ENCODE results near the gene NTMT1. TPM values are rescaled to one million over a fixed set of nuclear protein-coding genes. Genes with fewer than 3 reads are reported as not detected.

Gene NTMT1
- total RNA-seq, 1 donor from 2014 or later: 40.8 TPM

DNA sequence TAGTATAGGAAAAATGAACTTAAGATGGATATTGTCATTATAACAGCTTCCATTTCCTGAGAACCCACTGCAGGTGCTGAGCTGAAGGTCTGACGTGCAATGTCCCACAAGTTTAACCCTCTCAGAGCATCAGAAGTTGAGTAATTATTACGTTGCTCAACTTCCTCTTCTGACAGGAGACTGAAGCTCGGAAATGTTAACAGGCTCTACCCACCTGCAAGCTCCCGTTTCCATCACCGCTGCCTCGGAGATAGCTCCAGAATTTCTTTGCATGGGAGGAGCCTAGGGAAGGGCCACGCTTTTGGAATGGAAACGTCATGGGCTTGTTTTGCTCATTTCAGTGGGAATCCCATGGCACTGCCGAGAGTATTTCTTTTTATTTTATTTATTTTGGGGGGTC lies 1.0 kb upstream of the NTMT1 start:
- DNase-seq (ENCODE audit: low read depth) (peak; percentile 80), FAIRE-seq (no peak)
- Histone ChIP-seq H3K27me3 (ENCODE audit: control insufficient read depth, insufficient read depth, low read length) (no peaks in the 10 kb centered on the region), H3K4me3 (ENCODE audit: low read depth, low read length) (no peak overlapping the region), H3K36me3 (ENCODE audit: control insufficient read depth, insufficient read depth, low read length) (peaks cover 7% of the 10 kb centered on the region)
- TF ChIP-seq, protein P1, sequence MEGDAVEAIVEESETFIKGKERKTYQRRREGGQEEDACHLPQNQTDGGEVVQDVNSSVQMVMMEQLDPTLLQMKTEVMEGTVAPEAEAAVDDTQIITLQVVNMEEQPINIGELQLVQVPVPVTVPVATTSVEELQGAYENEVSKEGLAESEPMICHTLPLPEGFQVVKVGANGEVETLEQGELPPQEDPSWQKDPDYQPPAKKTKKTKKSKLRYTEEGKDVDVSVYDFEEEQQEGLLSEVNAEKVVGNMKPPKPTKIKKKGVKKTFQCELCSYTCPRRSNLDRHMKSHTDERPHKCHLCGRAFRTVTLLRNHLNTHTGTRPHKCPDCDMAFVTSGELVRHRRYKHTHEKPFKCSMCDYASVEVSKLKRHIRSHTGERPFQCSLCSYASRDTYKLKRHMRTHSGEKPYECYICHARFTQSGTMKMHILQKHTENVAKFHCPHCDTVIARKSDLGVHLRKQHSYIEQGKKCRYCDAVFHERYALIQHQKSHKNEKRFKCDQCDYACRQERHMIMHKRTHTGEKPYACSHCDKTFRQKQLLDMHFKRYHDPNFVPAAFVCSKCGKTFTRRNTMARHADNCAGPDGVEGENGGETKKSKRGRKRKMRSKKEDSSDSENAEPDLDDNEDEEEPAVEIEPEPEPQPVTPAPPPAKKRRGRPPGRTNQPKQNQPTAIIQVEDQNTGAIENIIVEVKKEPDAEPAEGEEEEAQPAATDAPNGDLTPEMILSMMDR (IDR thresholded peaks at IDR 0.05; ENCODE audit: insufficient read depth, low read length, severe bottlenecking): no peak

DNA sequence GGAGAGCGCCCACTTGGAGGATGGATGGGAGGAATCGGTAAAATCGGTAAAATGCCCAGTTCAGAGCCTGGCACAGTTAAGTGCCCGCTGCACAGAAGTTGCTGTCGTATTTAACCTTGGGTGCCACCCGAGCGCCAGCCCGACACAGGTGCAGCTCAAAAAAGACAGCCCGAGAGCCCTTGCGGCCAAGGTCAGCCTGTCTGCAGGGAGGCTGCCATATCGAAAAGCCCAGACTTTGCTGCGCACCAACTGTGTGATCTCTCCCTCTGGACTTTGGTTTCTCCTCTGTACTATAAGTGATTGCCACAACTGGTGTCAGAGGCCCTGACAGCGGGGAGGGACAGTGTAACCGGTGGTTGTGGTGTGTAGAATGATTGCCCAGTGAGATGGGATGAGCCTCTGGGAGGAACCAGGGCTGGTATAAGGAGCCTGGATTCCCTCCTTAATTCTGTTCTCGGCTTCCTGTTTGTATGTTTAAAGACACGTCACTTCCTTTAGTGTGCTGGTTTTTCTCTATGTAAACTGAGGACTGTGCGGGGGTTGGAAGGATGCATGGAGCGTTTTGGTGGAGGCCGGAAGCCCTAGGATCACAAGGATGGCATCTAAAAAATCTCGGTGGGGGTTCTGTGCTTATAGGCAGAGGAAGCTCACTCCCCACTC lies 792 bp downstream of the NTMT1 start:
- DNase-seq (ENCODE audit: low read depth) (peak; percentile 31), FAIRE-seq (no peak)
- Histone ChIP-seq H3K27me3 (ENCODE audit: control insufficient read depth, insufficient read depth, low read length) (no peaks in the 10 kb centered on the region), H3K4me3 (ENCODE audit: low read depth, low read length) (peak overlapping the region; percentile 58), H3K36me3 (ENCODE audit: control insufficient read depth, insufficient read depth, low read length) (peaks cover 8% of the 10 kb centered on the region)
- TF ChIP-seq, protein P1 (IDR thresholded peaks at IDR 0.05; ENCODE audit: insufficient read depth, low read length, severe bottlenecking): no peak

DNA sequence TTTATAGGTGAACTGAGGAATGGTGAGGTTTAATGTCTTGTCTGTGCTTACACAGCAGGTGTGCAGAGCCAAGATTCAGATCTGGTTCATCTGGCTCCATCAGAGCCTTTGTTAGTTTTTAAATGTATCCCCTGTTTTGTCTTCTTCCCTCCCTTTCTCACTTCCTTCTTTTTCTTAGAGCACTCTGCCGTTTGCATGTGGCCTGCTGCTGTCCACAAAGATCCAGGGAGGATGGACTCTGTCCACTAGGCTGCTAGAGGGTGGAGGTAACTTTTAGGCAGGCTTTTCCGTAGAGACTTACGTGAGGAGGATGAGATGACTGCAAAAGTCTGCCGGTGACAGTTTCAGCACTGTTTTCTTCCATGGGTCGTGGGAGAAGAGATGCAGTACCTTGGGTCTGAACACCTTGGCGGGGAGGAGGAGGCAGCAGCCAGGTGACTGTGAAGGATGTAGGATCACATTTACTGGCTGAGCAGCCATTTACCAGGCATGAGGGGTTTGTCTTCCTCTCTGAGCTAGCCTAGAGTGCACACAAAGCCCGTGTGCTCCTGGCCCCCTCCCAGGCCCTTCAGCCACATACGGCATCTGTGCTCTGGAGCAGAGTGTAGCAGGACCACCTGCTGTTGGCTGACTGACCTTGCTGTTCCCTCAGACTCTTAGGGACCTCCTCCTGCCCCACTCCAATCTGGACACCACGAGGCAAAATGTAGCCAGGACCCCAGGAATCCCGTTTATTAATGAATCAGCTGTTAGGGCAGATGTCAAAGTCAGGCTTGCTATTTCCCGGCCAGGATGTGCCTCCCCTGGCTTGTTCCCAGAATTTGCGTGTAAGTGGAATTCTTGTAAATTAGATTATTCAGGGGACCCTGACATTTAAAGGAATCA lies 1.8 kb downstream of the NTMT1 start:
- Histone ChIP-seq H3K4me3 (ENCODE audit: low read depth, low read length) (no peak overlapping the region), H3K36me3 (ENCODE audit: control insufficient read depth, insufficient read depth, low read length) (peaks cover 13% of the 10 kb centered on the region), H3K27me3 (ENCODE audit: control insufficient read depth, insufficient read depth, low read length) (no peaks in the 10 kb centered on the region)
- no peak for DNase-seq (ENCODE audit: low read depth)
- FAIRE-seq: no peak
- TF ChIP-seq, protein P1 (IDR thresholded peaks at IDR 0.05; ENCODE audit: insufficient read depth, low read length, severe bottlenecking): no peak

DNA sequence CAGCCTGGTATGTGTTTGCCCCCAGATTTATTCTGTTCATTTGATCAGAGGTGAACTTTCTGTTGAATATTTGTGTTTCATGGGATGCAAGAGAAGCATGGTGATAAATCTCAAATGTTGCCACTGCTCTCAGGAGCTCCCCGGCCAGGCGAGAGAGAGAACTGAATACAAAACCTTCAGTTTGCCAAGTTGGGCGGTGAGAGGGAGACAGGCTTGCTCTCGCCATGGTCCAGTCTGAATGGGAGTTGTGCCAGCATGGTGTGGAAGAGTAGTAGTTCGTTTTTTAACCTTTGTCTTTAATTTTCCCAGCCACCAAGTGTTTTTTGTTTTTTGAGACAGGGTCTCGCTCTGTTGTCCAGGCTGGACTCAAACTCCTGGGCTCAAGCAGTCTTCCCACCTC lies 2.7 kb downstream of the NTMT1 start:
- Histone ChIP-seq H3K36me3 (ENCODE audit: control insufficient read depth, insufficient read depth, low read length) (peaks cover 19% of the 10 kb centered on the region), H3K27me3 (ENCODE audit: control insufficient read depth, insufficient read depth, low read length) (no peaks in the 10 kb centered on the region), H3K4me3 (ENCODE audit: low read depth, low read length) (no peak overlapping the region)
- DNase-seq (ENCODE audit: low read depth) (no peak), FAIRE-seq (no peak)
- TF ChIP-seq, protein P1 (IDR thresholded peaks at IDR 0.05; ENCODE audit: insufficient read depth, low read length, severe bottlenecking): no peak

DNA sequence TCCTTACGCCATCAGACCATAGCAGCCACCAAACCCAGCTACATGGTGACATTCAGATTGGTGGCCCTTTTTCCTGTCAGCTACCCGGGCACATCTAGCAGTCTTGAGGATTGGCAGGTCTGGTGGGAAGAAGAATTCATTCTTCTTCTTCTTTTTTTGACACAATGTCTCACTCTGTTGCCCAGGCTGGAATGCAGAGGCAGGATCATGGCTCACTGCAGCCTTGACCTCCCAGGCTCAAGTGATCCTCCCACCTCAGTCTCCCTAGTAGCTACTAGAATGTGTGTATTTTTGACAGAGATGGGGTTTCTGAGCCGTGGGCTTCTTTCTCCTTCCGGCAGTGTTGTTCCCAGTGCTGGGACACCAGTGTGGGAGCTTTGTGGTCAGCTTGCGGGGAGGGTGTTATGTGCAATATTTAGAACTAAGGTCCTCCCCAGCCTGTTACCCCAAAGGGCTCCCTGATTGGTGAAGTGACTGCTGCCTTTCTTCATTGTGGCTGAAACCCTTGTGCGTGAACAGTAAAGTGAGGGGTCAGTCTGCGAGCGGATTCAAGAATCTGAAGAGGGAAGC lies 3.4 kb downstream of the NTMT1 start:
- Histone ChIP-seq H3K27me3 (ENCODE audit: control insufficient read depth, insufficient read depth, low read length) (no peaks in the 10 kb centered on the region), H3K4me3 (ENCODE audit: low read depth, low read length) (no peak overlapping the region), H3K36me3 (ENCODE audit: control insufficient read depth, insufficient read depth, low read length) (peaks cover 23% of the 10 kb centered on the region)
- DNase-seq (ENCODE audit: low read depth) (no peak), FAIRE-seq (no peak)
- TF ChIP-seq, protein P1 (IDR thresholded peaks at IDR 0.05; ENCODE audit: insufficient read depth, low read length, severe bottlenecking): no peak
